LNCaP clone FGC (cell line): Measurements from ENCODE around the gene SRY.

Source experiments
- DNase-seq: peaks from one replicate; pipeline ENCODE4 v3.0.0-alpha.2; 2011; ENCODE audit warnings: low read depth
- H3K4me3 ChIP-seq: 2 replicates; pipeline ENCODE4 v1.5.1; 2011; ENCODE audit warnings: mild to moderate bottlenecking, low read depth, low read length, control low read depth
- CTCF ChIP-seq: IDR thresholded peaks from 2 replicates; pipeline ENCODE4 v1.5.1; 2012; ENCODE audit warnings: mild to moderate bottlenecking; ENCODE audit not compliant: control insufficient read depth, insufficient read depth; ENCODE audit errors: extremely low read depth

The SRY gene

DNA sequence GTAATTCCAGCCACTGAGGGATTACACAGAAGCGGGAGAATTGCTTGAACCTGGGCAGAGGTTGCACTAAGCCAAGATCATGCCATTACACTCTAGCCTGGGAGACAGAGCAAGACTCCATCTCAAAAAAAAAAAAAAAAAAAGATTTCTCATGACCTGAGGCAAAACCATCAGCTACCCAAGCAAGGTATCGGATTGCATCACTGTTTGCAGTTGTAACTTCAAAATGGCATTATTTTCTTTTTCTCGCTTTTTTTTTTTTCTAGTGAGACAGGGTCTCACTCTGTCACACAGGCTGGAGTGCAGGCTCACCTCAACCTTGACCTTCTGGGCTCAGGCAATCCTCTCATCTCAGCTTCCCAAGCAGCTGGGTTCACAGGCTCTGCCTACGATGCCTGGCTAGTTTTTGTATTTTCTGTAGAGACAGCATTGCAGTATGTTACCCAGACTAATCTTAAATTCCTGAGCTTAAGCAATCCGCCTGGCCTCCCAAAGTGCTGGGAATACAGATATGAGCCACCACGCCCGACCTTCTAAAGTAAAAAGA lies 9.6 kb upstream of the SRY start:
- H3K4me3 ChIP-seq = no peak overlapping the region
- TF ChIP-seq CTCF = no peak
- no peak for DNase-seq

GRCh38 chrY:2789756-2790155 lies 2.3 kb upstream of the SRY start:
- no peak for TF ChIP-seq CTCF
- H3K4me3 ChIP-seq = no peak overlapping the region
- no peak for DNase-seq

DNA sequence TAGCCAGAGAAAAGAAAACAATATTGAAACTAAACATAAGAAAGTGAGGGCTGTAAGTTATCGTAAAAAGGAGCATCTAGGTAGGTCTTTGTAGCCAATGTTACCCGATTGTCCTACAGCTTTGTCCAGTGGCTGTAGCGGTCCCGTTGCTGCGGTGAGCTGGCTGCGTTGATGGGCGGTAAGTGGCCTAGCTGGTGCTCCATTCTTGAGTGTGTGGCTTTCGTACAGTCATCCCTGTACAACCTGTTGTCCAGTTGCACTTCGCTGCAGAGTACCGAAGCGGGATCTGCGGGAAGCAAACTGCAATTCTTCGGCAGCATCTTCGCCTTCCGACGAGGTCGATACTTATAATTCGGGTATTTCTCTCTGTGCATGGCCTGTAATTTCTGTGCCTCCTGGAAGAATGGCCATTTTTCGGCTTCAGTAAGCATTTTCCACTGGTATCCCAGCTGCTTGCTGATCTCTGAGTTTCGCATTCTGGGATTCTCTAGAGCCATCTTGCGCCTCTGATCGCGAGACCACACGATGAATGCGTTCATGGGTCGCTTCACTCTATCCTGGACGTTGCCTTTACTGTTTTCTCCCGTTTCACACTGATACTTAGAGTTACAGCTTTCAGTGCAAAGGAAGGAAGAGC lies 488 bp downstream of the SRY start:
- no peak for TF ChIP-seq CTCF

More for the DNA sequence above, 488 bp downstream of the SRY start:
- no peak for DNase-seq
- no peak overlapping the region for H3K4me3 ChIP-seq
